PC-9 (cell line): ENCODE results near the gene ALDOC. TPM values are rescaled to one million over a fixed set of nuclear protein-coding genes. Genes with fewer than 3 reads are reported as not detected.

Source experiments
- BruUV-seq: library from RNA; stranded (reverse); fragments of 400-500 nt; replicated peaks from 2 replicates; lab custom pipeline; 2021; lab: Mats Ljungman, UMichigan
- CTCF ChIA-PET: fragments of 300-600 bp; sonication (Branson Sonifier 250); formaldehyde crosslinking; loops from one replicate; lab custom pipeline; 2022; ENCODE audit warnings: antibody characterized with exemption; lab: Charles Lee
- POLR2A ChIA-PET: fragments of 300-600 bp; sonication (Branson Sonifier 250); formaldehyde crosslinking; loops from one replicate; lab custom pipeline; 2022; ENCODE audit warnings: antibody characterized with exemption; ENCODE audit not compliant: unreplicated experiment; lab: Charles Lee
- DNase-seq, 2 experiments: peaks; one replicate each; pipeline versions ENCODE4 v3.0.0 to v3.0.0-alpha.2; 2015 to 2022; ENCODE audit warnings: mixed read lengths in 1 of 2
- H2AFZ ChIP-seq: fragments of 200-600 bp; sonication (generic); 2 replicates; pipeline ENCODE4 v1.8.1; 2017; ENCODE audit warnings: antibody characterized with exemption
- H3F3A ChIP-seq: fragments of 200-600 bp; sonication (generic); 2 replicates; pipeline ENCODE4 v1.8.1; 2017; ENCODE audit warnings: antibody characterized with exemption, mild to moderate bottlenecking, low read depth; ENCODE audit not compliant: insufficient read depth
- H3K27ac ChIP-seq: fragments of 200-600 bp; sonication (generic); 2 replicates; pipeline ENCODE4 v1.6.1; 2016; ENCODE audit warnings: mixed run types
- H3K27me3 ChIP-seq: fragments of 200-600 bp; sonication (generic); 2 replicates; pipeline ENCODE4 v1.6.1; 2016; ENCODE audit warnings: low read depth, mixed run types; ENCODE audit not compliant: insufficient read depth
- H3K36me3 ChIP-seq: fragments of 200-600 bp; sonication (generic); 2 replicates; pipeline ENCODE4 v1.6.1; 2016; ENCODE audit warnings: low read depth, mixed run types
- H3K4me1 ChIP-seq: fragments of 200-600 bp; sonication (generic); replicated peaks from 2 replicates; pipeline ENCODE4 v1.6.1; 2016; ENCODE audit warnings: mixed run types; ENCODE audit not compliant: insufficient read depth
- H3K4me2 ChIP-seq: fragments of 200-600 bp; sonication (generic); 2 replicates; pipeline ENCODE4 v1.6.1; 2017; ENCODE audit warnings: mixed run types
- H3K4me3 ChIP-seq: fragments of 200-600 bp; sonication (generic); 2 replicates; pipeline ENCODE4 v1.6.1; 2016; ENCODE audit warnings: mixed run types
- H3K79me2 ChIP-seq: fragments of 200-600 bp; sonication (generic); 2 replicates; pipeline ENCODE4 v1.6.1; 2017; ENCODE audit warnings: low read depth, mixed run types
- H3K9me2 ChIP-seq: fragments of 200-600 bp; sonication (generic); 2 replicates; pipeline ENCODE4 v1.8.1; 2017; ENCODE audit warnings: mild to moderate bottlenecking; ENCODE audit not compliant: insufficient read depth
- H3K9me3 ChIP-seq: fragments of 200-600 bp; sonication (generic); 2 replicates; pipeline ENCODE4 v1.8.1; 2016; ENCODE audit warnings: low read depth; ENCODE audit not compliant: insufficient read depth
- H4K20me1 ChIP-seq: fragments of 200-600 bp; sonication (generic); 2 replicates; pipeline ENCODE4 v1.8.1; 2017; ENCODE audit not compliant: insufficient read depth
- CTCF ChIP-seq: fragments of 200-600 bp; sonication (generic); conservative IDR thresholded peaks from 2 replicates; pipeline ENCODE4 v1.6.1; 2017; ENCODE audit warnings: mixed run types, antibody characterized with exemption, mild to moderate bottlenecking, moderate library complexity
- EZH2 ChIP-seq: fragments of 200-600 bp; sonication (generic); IDR thresholded peaks from 2 replicates; pipeline ENCODE4 v1.8.0; 2017; ENCODE audit warnings: antibody characterized with exemption, low read depth
- intact Hi-C: fragments of 100-400 bp; cut with micrococcal nuclease; formaldehyde crosslinking; loops from one replicate; pipeline ENCODE4 v1.10.0; 2022; ENCODE audit not compliant: unreplicated experiment
- total RNA-seq: library from RNA; stranded (reverse); gene quantifications from 2 replicates; pipeline ENCODE4 v1.2.3, GENCODE V29; 2021

ALDOC gene
- total RNA-seq, 1 experiment from 2014 or later: 21.6 TPM

GRCh38 chr17:28616281-28616680 lies 39.6 kb upstream of the ALDOC start:
- ChIA-PET CTCF (no interaction called here), POLR2A (no interaction called here)
- intact Hi-C loops: no loop called here
- H3K27ac ChIP-seq: no peak overlapping the region
- TF ChIP-seq CTCF (no peak), EZH2 (no peak)
- no peaks in the 10 kb centered on the region for H3K9me3 ChIP-seq
- no peaks in the 10 kb centered on the region for H3K79me2 ChIP-seq
- H3K9me2 ChIP-seq: no peaks in the 10 kb centered on the region
- no peaks in the 10 kb centered on the region for H3K4me1 ChIP-seq
- BruUV-seq: no TSS peak
- H4K20me1 ChIP-seq: no peaks in the 10 kb centered on the region
- H3K4me2 ChIP-seq: no peak overlapping the region
- H3F3A ChIP-seq: no peaks in the 10 kb centered on the region; the same call in 1 of the 2 replicates
- no peak for DNase-seq
- no peaks in the 10 kb centered on the region for H3K27me3 ChIP-seq
- no peak overlapping the region for H3K4me3 ChIP-seq
- H3K36me3 ChIP-seq: peaks cover 28% of the 10 kb centered on the region
- H2AFZ ChIP-seq: no peak overlapping the region

GRCh38 chr17:28615260-28615940 lies 38.7 kb upstream of the ALDOC start:
- no peaks in the 10 kb centered on the region for H3K4me1 ChIP-seq
- H3K27me3 ChIP-seq: no peaks in the 10 kb centered on the region
- no peaks in the 10 kb centered on the region for H3K79me2 ChIP-seq
- H3F3A ChIP-seq: no peaks in the 10 kb centered on the region; the same call in 1 of the 2 replicates
- H3K4me3 ChIP-seq: no peak overlapping the region
- H3K9me3 ChIP-seq: no peaks in the 10 kb centered on the region
- no peaks in the 10 kb centered on the region for H4K20me1 ChIP-seq
- CTCF ChIA-PET: no interaction called here
- POLR2A ChIA-PET: no interaction called here
- TF ChIP-seq EZH2 (no peak), CTCF (no peak)
- no peak overlapping the region for H3K4me2 ChIP-seq
- H3K9me2 ChIP-seq: no peaks in the 10 kb centered on the region
- no peak overlapping the region for H3K27ac ChIP-seq
- intact Hi-C loops: no loop called here
- H2AFZ ChIP-seq: no peak overlapping the region
- H3K36me3 ChIP-seq: peaks cover 28% of the 10 kb centered on the region
- BruUV-seq: no TSS peak
- no peak for DNase-seq

- no peaks in the 10 kb centered on the region for H3K9me2 ChIP-seq
- no peak within 1 kb of the TSS for H3K4me3 ChIP-seq
- H4K20me1 ChIP-seq: no peaks in the 10 kb centered on the region
- H3F3A ChIP-seq: peaks cover 3% of the 10 kb centered on the region
- no peaks in the 10 kb centered on the region for H3K27me3 ChIP-seq
- no peaks in the 10 kb centered on the region for H3K4me1 ChIP-seq
- ChIA-PET CTCF (no interaction called here), POLR2A (interaction anchor here (0.5 kb wide), 1 partner anchor 32 kb away, joined by 4 read pairs; no protein-coding TSS in a partner anchor)
- DNase-seq: no peak
- intact Hi-C loops: loop anchor here (1.0 to 2.0 kb wide), 2 partner anchors 65 to 120 kb away; no protein-coding TSS in a partner anchor
- H3K27ac ChIP-seq: no peak within 1 kb of the TSS
- H3K9me3 ChIP-seq: no peaks in the 10 kb centered on the region
- no peaks in the 10 kb centered on the region for H3K79me2 ChIP-seq
- TF ChIP-seq EZH2 (no peak), CTCF (no peak)
- BruUV-seq: no TSS peak
- H2AFZ ChIP-seq: no peak within 1 kb of the TSS
- H3K4me2 ChIP-seq: no peak within 1 kb of the TSS
- peaks cover 17% of the 10 kb centered on the region for H3K36me3 ChIP-seq
Observed at GRCh38 chr17:28613931-28614381, 37.3 kb upstream of the ALDOC start, which contains the start of gene RSKR. Gene RSKR (minus strand): TSS chr17:28614185. CDS start chr17:28614161, 24 bp downstream.
